HepG2 (cell line): ENCODE data around the gene GRM8.

Experiments
- CTCF ChIP-seq: sonication (generic); formaldehyde crosslinking; IDR thresholded peaks from 2 replicates; pipeline ENCODE4 v1.5.0; 2020; ENCODE audit warnings: mild to moderate bottlenecking, missing genetic modification reagents, moderate library complexity
- E2F5 ChIP-seq: sonication (generic); formaldehyde crosslinking; conservative IDR thresholded peaks from 2 replicates; pipeline ENCODE4 v1.4.0; 2020; ENCODE audit warnings: missing genetic modification reagents
- EP300 ChIP-seq, 3 experiments: sonication (generic) in 1 of 3; formaldehyde crosslinking in 1 of 3; IDR thresholded peaks; 2 replicates each; pipeline versions ENCODE4 v1.5.1 to v1.6.1; 2011 to 2020; ENCODE audit warnings: low read depth in 2 of 3, low read length in 2 of 3, borderline replicate concordance in 1 of 3, improper control_type of control experiment in 1 of 3, mild to moderate bottlenecking in 1 of 3, missing genetic modification reagents in 1 of 3, moderate library complexity in 1 of 3
- HNF4A ChIP-seq: sonication (generic); formaldehyde crosslinking; IDR thresholded peaks from 2 replicates; pipeline ENCODE4 v1.4.0; 2020; ENCODE audit warnings: missing genetic modification reagents
- PATZ1 ChIP-seq: sonication (generic); formaldehyde crosslinking; IDR thresholded peaks from 2 replicates; pipeline ENCODE4 v1.4.0; 2020; ENCODE audit warnings: missing genetic modification reagents
- PHF8 ChIP-seq: sonication (generic); formaldehyde crosslinking; IDR thresholded peaks from 2 replicates; pipeline ENCODE4 v1.5.0; 2020; ENCODE audit warnings: missing genetic modification reagents
- SP1 ChIP-seq, 2 experiments: fragments of 450-650 bp in 1 of 2; sonication (generic) in 1 of 2; formaldehyde crosslinking in 1 of 2; IDR thresholded peaks; 2 replicates each; pipeline versions ENCODE4 v1.4.0 to v1.6.1; 2016 to 2020; ENCODE audit warnings: missing genetic modification reagents in 1 of 2
- TBL1XR1 ChIP-seq: fragments of 150-350 bp; IDR thresholded peaks from 2 replicates; pipeline ENCODE4 v1.6.1; 2014; ENCODE audit warnings: borderline replicate concordance, low read length; ENCODE audit not compliant: partially characterized antibody
- ZKSCAN5 ChIP-seq: sonication (generic); formaldehyde crosslinking; IDR thresholded peaks from 2 replicates; pipeline ENCODE4 v1.5.1; 2020; ENCODE audit warnings: mild to moderate bottlenecking, missing genetic modification reagents
- ZSCAN29 ChIP-seq: sonication (generic); formaldehyde crosslinking; conservative IDR thresholded peaks from 2 replicates; pipeline ENCODE4 v1.4.0; 2020; ENCODE audit warnings: mild to moderate bottlenecking, missing genetic modification reagents

GRCh38 chr7:127000725-127001124 lies 252.0 kb downstream of the GRM8 start:
- TF ChIP-seq E2F5 = no peak
- TF ChIP-seq ZKSCAN5 (CRISPR knock-in tag) = no peak
- no peak for TF ChIP-seq ZSCAN29 (CRISPR knock-in tag)
- no peak for TF ChIP-seq HNF4A
- TF ChIP-seq TBL1XR1 = no peak
- no peak for TF ChIP-seq EP300 (IDR thresholded peaks at IDR 0.05; ENCODE audit: low read depth in 2 of 2, low read length in 2 of 2)
- TF ChIP-seq EP300 (CRISPR knock-in tag; IDR thresholded peaks at IDR 0.05; ENCODE audit: borderline replicate concordance) = no peak
- TF ChIP-seq PHF8 (CRISPR knock-in tag) = no peak
- no peak for TF ChIP-seq SP1 (IDR thresholded peaks at IDR 0.05)
- no peak for TF ChIP-seq SP1 (CRISPR knock-in tag; IDR thresholded peaks at IDR 0.05)
- TF ChIP-seq PATZ1 (CRISPR knock-in tag) = no peak
- TF ChIP-seq CTCF = no peak
